ENCODE data around the gene MYORG.
"Not testable (repeated sequence)": the region's sequence is repeated elsewhere in the genome, so short reads cannot be mapped to it uniquely, and the experiment has no call there.

DNA sequence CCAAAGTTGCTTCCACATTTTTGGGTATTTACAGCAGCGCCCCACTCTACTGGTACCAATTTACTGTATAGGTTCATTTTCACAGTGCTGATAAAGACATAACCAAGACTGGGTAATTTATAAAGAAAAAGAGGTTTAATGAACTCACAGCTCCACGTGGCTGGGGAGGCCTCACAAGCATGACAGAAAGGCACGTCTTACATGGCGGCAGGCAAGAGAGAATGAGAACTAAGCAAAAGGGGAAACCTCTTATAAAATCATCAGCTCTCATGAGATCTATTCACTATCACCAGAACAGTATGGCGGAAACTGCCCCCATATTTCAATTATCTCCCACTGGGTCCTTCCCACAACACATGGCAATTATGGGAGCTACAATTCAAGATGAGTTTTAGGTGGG is 7.9 kb downstream of the MYORG start:
- not testable (repeated sequence) for TF ChIP-seq POLR2A (IDR thresholded peaks at IDR 0.05)
- TF ChIP-seq, protein P1, sequence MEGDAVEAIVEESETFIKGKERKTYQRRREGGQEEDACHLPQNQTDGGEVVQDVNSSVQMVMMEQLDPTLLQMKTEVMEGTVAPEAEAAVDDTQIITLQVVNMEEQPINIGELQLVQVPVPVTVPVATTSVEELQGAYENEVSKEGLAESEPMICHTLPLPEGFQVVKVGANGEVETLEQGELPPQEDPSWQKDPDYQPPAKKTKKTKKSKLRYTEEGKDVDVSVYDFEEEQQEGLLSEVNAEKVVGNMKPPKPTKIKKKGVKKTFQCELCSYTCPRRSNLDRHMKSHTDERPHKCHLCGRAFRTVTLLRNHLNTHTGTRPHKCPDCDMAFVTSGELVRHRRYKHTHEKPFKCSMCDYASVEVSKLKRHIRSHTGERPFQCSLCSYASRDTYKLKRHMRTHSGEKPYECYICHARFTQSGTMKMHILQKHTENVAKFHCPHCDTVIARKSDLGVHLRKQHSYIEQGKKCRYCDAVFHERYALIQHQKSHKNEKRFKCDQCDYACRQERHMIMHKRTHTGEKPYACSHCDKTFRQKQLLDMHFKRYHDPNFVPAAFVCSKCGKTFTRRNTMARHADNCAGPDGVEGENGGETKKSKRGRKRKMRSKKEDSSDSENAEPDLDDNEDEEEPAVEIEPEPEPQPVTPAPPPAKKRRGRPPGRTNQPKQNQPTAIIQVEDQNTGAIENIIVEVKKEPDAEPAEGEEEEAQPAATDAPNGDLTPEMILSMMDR (IDR thresholded peaks at IDR 0.05): not testable (repeated sequence)

All from right lobe of liver (tissue), 4 donors.